ENCODE data around the gene P2RY2.

DNA sequence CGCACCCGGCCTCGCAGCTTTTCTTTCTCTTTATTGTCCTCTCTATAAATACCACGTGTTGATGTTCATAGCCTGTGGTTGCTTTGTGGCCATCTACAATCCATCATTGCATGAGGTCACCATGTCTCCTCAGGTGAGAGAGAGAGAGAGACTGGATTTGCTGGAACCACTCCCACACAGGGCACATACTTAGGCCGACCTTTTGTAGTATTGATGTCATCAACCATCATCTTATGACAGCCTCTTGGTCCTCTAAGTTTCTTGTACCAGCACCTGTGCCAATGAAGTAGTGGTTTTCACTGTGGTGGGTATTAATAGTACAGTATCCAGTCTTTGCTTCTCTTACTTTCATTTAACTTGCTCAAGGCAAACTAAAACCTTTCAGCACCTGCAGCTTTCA lies 31.2 kb downstream of the P2RY2 start:
- no peak for TF ChIP-seq POLR2A (IDR thresholded peaks at IDR 0.05; ENCODE audit: control extremely low read depth in 1 of 2, low read depth in 2 of 2, low read length in 2 of 2)
- TF ChIP-seq, protein P1, sequence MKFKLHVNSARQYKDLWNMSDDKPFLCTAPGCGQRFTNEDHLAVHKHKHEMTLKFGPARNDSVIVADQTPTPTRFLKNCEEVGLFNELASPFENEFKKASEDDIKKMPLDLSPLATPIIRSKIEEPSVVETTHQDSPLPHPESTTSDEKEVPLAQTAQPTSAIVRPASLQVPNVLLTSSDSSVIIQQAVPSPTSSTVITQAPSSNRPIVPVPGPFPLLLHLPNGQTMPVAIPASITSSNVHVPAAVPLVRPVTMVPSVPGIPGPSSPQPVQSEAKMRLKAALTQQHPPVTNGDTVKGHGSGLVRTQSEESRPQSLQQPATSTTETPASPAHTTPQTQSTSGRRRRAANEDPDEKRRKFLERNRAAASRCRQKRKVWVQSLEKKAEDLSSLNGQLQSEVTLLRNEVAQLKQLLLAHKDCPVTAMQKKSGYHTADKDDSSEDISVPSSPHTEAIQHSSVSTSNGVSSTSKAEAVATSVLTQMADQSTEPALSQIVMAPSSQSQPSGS (IDR thresholded peaks at IDR 0.05; ENCODE audit: low read length) = no peak
- TF ChIP-seq, protein P2, sequence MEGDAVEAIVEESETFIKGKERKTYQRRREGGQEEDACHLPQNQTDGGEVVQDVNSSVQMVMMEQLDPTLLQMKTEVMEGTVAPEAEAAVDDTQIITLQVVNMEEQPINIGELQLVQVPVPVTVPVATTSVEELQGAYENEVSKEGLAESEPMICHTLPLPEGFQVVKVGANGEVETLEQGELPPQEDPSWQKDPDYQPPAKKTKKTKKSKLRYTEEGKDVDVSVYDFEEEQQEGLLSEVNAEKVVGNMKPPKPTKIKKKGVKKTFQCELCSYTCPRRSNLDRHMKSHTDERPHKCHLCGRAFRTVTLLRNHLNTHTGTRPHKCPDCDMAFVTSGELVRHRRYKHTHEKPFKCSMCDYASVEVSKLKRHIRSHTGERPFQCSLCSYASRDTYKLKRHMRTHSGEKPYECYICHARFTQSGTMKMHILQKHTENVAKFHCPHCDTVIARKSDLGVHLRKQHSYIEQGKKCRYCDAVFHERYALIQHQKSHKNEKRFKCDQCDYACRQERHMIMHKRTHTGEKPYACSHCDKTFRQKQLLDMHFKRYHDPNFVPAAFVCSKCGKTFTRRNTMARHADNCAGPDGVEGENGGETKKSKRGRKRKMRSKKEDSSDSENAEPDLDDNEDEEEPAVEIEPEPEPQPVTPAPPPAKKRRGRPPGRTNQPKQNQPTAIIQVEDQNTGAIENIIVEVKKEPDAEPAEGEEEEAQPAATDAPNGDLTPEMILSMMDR (IDR thresholded peaks at IDR 0.05; ENCODE audit: control extremely low read depth in 1 of 3, insufficient read depth in 1 of 3, low read depth in 1 of 3, low read length in 3 of 3) = no peak
- TF ChIP-seq POLR2AphosphoS5 (IDR thresholded peaks at IDR 0.05; ENCODE audit: low read depth, low read length) = no peak
- TF ChIP-seq SP2 (IDR thresholded peaks at IDR 0.05; ENCODE audit: low read length) = no peak
